ENCODE data around the gene MRNIP.

The MRNIP gene

GRCh38 chr5:179833056-179833708 is 25.4 kb downstream of the MRNIP start (continued):
- TF ChIP-seq BACH2 (CRISPR knock-in tag; IDR thresholded peaks at IDR 0.05; ENCODE audit: borderline replicate concordance), result no peak

GRCh38 chr5:179832039-179832745 is 26.4 kb downstream of the MRNIP start:
- TF ChIP-seq BACH2 (CRISPR knock-in tag; IDR thresholded peaks at IDR 0.05; ENCODE audit: borderline replicate concordance) (no peak), ZFP30 (CRISPR knock-in tag; IDR thresholded peaks at IDR 0.05) (no peak), TCF4 (CRISPR knock-in tag; IDR thresholded peaks at IDR 0.05; ENCODE audit: borderline replicate concordance) (no peak), CSDC2 (CRISPR knock-in tag; IDR thresholded peaks at IDR 0.05) (no peak), ZFP3 (CRISPR knock-in tag; IDR thresholded peaks at IDR 0.05) (no peak), PATZ1 (CRISPR knock-in tag; IDR thresholded peaks at IDR 0.05; ENCODE audit: borderline replicate concordance) (no peak), TSHZ2 (CRISPR knock-in tag; IDR thresholded peaks at IDR 0.05) (no peak), ARNTL (CRISPR knock-in tag; IDR thresholded peaks at IDR 0.05; ENCODE audit: borderline replicate concordance, low read depth) (no peak)
- TF ChIP-seq, protein P1, sequence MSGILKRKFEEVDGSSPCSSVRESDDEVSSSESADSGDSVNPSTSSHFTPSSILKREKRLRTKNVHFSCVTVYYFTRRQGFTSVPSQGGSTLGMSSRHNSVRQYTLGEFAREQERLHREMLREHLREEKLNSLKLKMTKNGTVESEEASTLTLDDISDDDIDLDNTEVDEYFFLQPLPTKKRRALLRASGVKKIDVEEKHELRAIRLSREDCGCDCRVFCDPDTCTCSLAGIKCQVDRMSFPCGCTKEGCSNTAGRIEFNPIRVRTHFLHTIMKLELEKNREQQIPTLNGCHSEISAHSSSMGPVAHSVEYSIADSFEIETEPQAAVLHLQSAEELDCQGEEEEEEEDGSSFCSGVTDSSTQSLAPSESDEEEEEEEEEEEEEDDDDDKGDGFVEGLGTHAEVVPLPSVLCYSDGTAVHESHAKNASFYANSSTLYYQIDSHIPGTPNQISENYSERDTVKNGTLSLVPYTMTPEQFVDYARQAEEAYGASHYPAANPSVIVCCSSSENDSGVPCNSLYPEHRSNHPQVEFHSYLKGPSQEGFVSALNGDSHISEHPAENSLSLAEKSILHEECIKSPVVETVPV (CRISPR knock-in tag; IDR thresholded peaks at IDR 0.05), result no peak
- no peak; the same call in 2 of the 3 replicates for ATAC-seq

DNA sequence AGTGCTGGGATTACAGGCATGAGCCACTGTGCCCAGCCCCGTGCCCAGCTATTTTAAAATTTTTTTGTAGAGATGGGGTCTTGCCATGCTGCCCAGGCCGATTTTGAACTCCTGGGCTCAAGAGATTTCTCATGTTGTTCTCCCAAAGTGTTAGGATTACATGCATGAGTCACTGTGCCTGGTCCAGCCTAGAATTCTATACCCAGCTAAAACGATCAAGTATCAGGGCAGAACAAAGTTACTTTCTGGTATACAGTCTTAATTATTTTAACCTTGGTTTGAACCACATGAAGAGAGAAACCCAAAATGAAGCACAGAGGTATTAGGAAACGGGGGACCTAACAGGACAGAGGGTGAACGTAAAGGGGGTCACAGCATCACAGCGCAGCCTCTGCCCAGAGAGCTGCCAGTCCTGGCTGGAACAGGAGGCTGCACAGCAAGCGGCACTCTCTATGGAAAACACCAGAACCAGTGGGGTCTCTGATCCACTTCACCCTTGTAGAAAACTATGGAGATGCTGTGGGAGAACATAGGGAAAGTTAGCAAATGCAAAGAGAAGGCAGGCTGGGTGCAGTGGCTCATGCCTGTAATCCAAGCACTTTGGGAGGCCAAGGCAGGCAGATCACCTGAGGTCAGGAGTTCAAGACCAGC is 27.7 kb downstream of the MRNIP start:
- no peak for TF ChIP-seq ZC3H10 (CRISPR knock-in tag; IDR thresholded peaks at IDR 0.05)
- TF ChIP-seq ZNF565 (CRISPR knock-in tag; conservative IDR thresholded peaks at IDR 0.05; ENCODE audit: low read depth), result no peak
- TF ChIP-seq BACH2 (CRISPR knock-in tag; IDR thresholded peaks at IDR 0.05; ENCODE audit: borderline replicate concordance), result no peak

GRCh38 chr5:179829732-179830435 is 28.7 kb downstream of the MRNIP start:
- no peak for ATAC-seq

More for the DNA sequence above, 27.7 kb downstream of the MRNIP start:
- ATAC-seq, result no peak

More at GRCh38 chr5:179829732-179830435, 28.7 kb downstream of the MRNIP start:
- no peak for TF ChIP-seq TCF4 (CRISPR knock-in tag; IDR thresholded peaks at IDR 0.05; ENCODE audit: borderline replicate concordance)
- TF ChIP-seq TSHZ2 (CRISPR knock-in tag; IDR thresholded peaks at IDR 0.05), result no peak
